ENCODE measurements around the gene CSN3. TPM values are rescaled to one million over a fixed set of nuclear protein-coding genes. Genes with fewer than 3 reads are reported as not detected.

CSN3 gene
- total and polyA plus RNA-seq, 4 donors = not detected

- no peak for ATAC-seq (ENCODE audit: insufficient read depth, low FRiP score)
- no peak for TF ChIP-seq CTCF (IDR thresholded peaks at IDR 0.05; ENCODE audit: control extremely low read depth, extremely low read depth)
- H3K4me1 ChIP-seq (ENCODE audit: control insufficient read depth in 5 of 5, insufficient read depth in 5 of 5, low read length in 5 of 5) = peaks cover 0 to 32% (median 0%) of the 10 kb centered on the region in 5 donors
- H3K36me3 ChIP-seq (ENCODE audit: control insufficient read depth in 4 of 4, insufficient read depth in 4 of 4, low read length in 4 of 4) = no peaks in the 10 kb centered on the region
- no peaks in the 10 kb centered on the region for H3K27me3 ChIP-seq (ENCODE audit: control insufficient read depth in 3 of 3, insufficient read depth in 3 of 3, low read length in 2 of 3)
- H3K9me3 ChIP-seq (ENCODE audit: control insufficient read depth in 4 of 4, insufficient read depth in 3 of 4, low read length in 3 of 4) = no peaks in the 10 kb centered on the region
- no peak overlapping the region for H3K27ac ChIP-seq (ENCODE audit: low read depth in 1 of 2, low read length in 1 of 2)
- DNase-seq = peak; percentile 91 to 99 (median 99)
- WGBS, 2 donors = 54 to 69% methylated on average over 5 of the region's 5 CpGs
- H3K9ac ChIP-seq (ENCODE audit: insufficient read depth in 1 of 2, low read length in 2 of 2) = no peak overlapping the region
- H3K4me3 ChIP-seq = no peak overlapping the region
Measured at GRCh38 chr4:70239884-70240591, 2.4 kb upstream of the CSN3 start.

- no peaks in the 10 kb centered on the region for H3K36me3 ChIP-seq (ENCODE audit: control insufficient read depth in 4 of 4, insufficient read depth in 4 of 4, low read length in 4 of 4)
- H3K4me1 ChIP-seq (ENCODE audit: control insufficient read depth in 5 of 5, insufficient read depth in 5 of 5, low read length in 5 of 5) = peaks cover 0 to 32% (median 0%) of the 10 kb centered on the region in 5 donors
- no peak for TF ChIP-seq CTCF (IDR thresholded peaks at IDR 0.05; ENCODE audit: control extremely low read depth, extremely low read depth)
- no peak overlapping the region for H3K9ac ChIP-seq (ENCODE audit: insufficient read depth in 1 of 2, low read length in 2 of 2)
- ATAC-seq (ENCODE audit: insufficient read depth, low FRiP score) = no peak
- no peak overlapping the region for H3K27ac ChIP-seq (ENCODE audit: low read depth in 1 of 2, low read length in 1 of 2)
- no peaks in the 10 kb centered on the region for H3K9me3 ChIP-seq (ENCODE audit: control insufficient read depth in 4 of 4, insufficient read depth in 3 of 4, low read length in 3 of 4)
- WGBS, 2 donors = 78 to 87% methylated on average over 4 of the region's 4 CpGs
- DNase-seq = no peak
- no peaks in the 10 kb centered on the region for H3K27me3 ChIP-seq (ENCODE audit: control insufficient read depth in 3 of 3, insufficient read depth in 3 of 3, low read length in 2 of 3)
- no peak overlapping the region for H3K4me3 ChIP-seq
Measured at GRCh38 chr4:70243091-70243490, 694 bp downstream of the CSN3 start.

- no peak for TF ChIP-seq CTCF (IDR thresholded peaks at IDR 0.05; ENCODE audit: control extremely low read depth, extremely low read depth)
- no peak for DNase-seq
- Histone ChIP-seq H3K36me3 (ENCODE audit: control insufficient read depth in 4 of 4, insufficient read depth in 4 of 4, low read length in 4 of 4) (no peaks in the 10 kb centered on the region), H3K4me1 (ENCODE audit: control insufficient read depth in 5 of 5, insufficient read depth in 5 of 5, low read length in 5 of 5) (no peaks in the 10 kb centered on the region), H3K9ac (ENCODE audit: insufficient read depth in 1 of 2, low read length in 2 of 2) (no peak overlapping the region), H3K27me3 (ENCODE audit: control insufficient read depth in 3 of 3, insufficient read depth in 3 of 3, low read length in 2 of 3) (no peaks in the 10 kb centered on the region), H3K4me3 (no peak overlapping the region), H3K9me3 (ENCODE audit: control insufficient read depth in 4 of 4, insufficient read depth in 3 of 4, low read length in 3 of 4) (no peaks in the 10 kb centered on the region), H3K27ac (ENCODE audit: low read depth in 1 of 2, low read length in 1 of 2) (no peak overlapping the region)
- ATAC-seq (ENCODE audit: insufficient read depth, low FRiP score) = no peak
- WGBS, 2 donors = 37 to 78% methylated on average over 3 of the region's 3 CpGs
Measured at GRCh38 chr4:70251250-70251944, 9.0 kb downstream of the CSN3 start.

All from lung (tissue), 12 donors.